Myocyte (in vitro differentiated cells): Measurements from ENCODE around the gene CHD8. TPM values are rescaled to one million over a fixed set of nuclear protein-coding genes. Genes with fewer than 3 reads are reported as not detected.
A peak's percentile ranks its signal among the peaks of the same experiment; 100 is the strongest.
"Not testable (repeated sequence)": the region's sequence is repeated elsewhere in the genome, so short reads cannot be mapped to it uniquely, and the experiment has no call there.

Experiments
- DNase-seq: peaks from one replicate; pipeline ENCODE4 v3.0.0-alpha.2; 2012; ENCODE audit warnings: low read depth
- polyA plus RNA-seq: library from polyadenylated mRNA; unstranded; fragments of >200 nt; gene quantifications from one replicate; pipeline ENCODE4 v1.2.1, GENCODE V29; 2012; ENCODE audit warnings: missing spikeins
- total RNA-seq: library from RNA; depleted of rRNA; stranded (reverse); fragments of >200 nt; gene quantifications from 2 replicates; pipeline ENCODE4 v1.2.3, GENCODE V29; 2014

Gene CHD8, protein sequence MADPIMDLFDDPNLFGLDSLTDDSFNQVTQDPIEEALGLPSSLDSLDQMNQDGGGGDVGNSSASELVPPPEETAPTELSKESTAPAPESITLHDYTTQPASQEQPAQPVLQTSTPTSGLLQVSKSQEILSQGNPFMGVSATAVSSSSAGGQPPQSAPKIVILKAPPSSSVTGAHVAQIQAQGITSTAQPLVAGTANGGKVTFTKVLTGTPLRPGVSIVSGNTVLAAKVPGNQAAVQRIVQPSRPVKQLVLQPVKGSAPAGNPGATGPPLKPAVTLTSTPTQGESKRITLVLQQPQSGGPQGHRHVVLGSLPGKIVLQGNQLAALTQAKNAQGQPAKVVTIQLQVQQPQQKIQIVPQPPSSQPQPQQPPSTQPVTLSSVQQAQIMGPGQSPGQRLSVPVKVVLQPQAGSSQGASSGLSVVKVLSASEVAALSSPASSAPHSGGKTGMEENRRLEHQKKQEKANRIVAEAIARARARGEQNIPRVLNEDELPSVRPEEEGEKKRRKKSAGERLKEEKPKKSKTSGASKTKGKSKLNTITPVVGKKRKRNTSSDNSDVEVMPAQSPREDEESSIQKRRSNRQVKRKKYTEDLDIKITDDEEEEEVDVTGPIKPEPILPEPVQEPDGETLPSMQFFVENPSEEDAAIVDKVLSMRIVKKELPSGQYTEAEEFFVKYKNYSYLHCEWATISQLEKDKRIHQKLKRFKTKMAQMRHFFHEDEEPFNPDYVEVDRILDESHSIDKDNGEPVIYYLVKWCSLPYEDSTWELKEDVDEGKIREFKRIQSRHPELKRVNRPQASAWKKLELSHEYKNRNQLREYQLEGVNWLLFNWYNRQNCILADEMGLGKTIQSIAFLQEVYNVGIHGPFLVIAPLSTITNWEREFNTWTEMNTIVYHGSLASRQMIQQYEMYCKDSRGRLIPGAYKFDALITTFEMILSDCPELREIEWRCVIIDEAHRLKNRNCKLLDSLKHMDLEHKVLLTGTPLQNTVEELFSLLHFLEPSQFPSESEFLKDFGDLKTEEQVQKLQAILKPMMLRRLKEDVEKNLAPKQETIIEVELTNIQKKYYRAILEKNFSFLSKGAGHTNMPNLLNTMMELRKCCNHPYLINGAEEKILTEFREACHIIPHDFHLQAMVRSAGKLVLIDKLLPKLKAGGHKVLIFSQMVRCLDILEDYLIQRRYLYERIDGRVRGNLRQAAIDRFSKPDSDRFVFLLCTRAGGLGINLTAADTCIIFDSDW (N-terminal part only)
- total RNA-seq: 41.6 and 48.5 TPM in 2 replicates
- polyA plus RNA-seq: 34.1 TPM

DNA sequence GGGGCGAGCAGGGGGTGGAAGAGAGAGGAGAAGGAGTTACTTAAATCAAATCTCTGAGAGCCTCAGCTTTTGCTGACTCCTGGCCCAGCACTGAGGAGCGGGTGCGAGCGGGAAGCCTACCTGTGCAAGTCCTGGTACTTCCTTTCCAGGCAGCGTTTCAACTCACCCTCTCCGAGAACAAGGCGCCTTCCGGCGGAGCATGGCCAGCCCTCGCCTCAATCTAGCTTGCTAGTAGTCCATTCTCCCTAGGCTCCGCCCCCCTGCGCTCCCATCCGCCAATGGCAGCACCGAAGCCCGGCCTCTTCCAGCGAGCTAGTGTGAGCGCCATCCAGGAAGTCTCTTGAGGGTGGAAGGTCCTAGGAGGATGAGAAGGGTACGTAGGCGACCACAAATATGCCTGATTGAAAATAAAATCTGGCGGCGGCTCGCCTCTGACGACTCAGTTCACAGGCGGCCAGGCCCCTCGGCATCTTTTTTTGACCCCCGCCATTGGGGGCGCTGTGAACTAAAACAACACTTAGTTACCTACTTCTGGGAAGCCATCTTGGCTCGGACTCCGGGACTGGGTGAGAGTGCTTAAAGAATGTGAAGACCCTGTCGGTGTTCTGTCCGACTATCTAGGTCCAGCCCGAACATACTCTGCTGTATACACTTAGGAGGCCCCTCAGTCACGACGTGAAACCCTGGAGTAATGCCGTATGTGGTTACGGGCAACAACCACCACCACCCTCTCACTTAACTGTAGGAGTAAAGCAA lies at the start of gene CHD8:
CHD8 (minus strand) TSS at position 212 of the 756 bp plus-strand sequence. CDS start 24,480 bp downstream, outside the sequence.
- peak; percentile 100 for DNase-seq

DNA sequence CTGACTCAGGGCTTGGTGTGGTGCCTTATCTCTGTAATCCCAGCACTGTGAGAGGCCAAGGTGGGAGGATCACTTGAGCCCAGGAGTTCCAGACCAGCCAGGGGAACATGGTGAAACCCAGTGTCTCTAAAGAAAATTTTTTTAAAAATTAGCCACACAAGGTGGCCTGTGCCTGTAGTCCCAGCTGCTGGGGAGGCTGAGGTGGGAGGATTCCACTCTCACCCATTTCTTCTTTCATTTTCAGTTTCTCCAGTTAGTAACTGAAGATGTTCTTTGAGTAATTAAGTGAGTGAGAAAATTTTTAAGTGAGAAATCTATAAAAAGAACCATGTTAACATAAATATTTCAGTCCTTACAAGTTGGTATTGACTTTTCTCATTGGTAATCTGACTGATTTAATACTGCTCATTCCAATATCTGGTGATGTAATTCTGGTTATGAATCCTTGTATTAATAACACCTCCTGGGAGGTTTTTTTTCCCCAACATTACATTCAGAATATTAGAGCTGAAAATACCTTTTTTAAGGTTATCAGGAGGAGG lies 49.2 kb upstream of the CHD8 start:
- DNase-seq: no peak

DNA sequence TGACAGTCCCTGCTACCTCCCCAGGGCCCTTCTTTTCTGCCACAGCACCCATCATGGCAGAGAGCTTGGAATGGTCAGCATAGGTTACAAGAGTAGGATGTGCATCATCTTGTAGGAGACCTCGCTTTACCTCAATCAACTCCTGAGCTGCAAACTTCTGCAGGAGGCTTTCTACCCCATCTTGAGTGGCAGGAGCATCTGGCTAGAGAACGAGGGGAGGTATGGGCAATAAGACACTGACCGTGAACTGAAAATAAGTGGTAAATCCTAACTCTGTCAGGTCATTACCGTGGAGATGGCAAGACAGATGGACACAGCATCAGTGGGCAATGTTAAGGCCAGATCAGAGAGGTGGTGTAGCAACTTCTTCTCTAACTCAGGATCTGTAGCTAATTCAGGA lies 47.5 kb upstream of the CHD8 start:
- peak; percentile 33 for DNase-seq

DNA sequence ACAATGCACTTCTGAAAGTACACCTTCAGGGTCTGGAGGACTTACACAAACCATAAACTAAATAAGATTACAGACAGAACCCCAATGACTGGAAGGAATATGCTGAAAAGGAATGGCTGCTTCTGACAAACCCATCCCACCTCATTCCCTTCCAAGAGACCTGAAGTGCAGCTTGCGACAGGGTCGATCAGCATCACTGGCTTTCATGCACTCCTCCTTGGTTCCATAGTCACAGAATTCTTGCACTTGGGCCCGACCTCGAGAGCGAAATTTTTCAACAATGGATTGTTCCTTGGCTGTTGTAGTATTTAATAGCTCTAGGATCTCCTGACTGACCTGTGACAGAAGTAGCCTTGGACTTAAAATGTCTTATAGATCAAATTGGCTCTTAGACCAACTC lies 45.6 kb upstream of the CHD8 start:
- no peak for DNase-seq

DNA sequence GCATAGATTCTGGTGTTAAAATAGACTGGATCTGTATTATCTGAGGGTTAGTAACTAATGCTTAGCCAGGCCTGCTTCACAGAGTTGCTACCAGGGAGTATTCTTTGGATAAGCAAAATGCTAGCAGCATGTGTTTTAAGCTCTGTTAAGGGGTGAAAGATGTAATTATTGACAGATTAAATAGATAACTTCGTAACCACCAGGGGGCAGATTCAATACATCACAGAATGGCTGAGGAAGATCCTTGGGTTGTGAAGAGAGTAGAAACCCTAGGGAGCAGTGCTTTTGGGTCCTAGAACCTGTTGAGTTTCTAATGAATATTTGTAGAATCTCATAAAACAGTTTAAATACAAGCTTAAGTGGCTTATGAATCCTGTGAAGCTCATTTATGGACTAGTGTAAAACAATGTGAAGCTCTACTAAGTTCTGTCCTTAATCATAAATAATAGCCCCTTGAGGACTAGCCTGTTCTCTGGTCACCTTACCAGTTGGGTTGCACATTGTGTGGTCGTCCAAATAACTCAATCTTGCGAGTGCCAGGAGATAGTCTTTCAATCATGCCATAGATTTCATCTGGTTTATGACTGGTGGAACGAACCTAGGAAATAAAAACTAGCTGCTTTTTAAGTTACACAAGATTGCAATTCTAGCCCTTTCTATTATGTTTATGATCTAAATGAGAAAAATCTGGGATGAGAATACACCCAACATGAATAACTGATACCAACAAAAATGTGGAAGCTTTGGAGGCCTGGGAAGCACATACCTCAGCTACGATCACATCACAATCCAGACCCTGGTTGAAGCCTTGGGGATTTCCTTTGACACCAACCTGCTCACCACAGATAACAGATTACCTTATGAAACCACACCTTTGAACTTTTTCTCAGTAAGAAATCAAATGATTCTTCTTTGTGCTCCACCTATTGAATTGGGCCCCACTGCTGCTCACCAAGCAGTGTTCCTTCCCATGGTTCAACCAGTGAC lies 42.9 kb upstream of the CHD8 start:
- peak; percentile 52 for DNase-seq

DNA sequence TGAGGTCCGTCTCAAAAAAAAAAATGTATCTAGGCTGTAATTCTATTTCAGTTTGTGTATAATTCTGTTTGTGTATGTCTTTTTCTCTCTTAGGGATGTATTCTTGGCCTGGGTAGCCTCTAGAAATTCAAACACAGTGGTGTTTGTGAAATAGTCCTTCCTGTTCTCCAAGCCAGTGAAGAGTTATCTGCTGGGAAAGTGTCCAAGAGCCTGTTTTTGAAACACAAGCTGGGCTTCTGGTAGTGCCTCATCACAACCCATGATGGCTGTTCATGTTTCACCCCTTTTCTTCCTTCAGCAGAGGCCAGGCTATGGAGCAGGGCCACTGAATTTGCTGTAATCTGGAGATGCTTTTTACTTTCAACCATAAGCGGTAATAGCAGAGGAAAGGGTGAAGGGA lies 40.5 kb upstream of the CHD8 start:
- DNase-seq: no peak

DNA sequence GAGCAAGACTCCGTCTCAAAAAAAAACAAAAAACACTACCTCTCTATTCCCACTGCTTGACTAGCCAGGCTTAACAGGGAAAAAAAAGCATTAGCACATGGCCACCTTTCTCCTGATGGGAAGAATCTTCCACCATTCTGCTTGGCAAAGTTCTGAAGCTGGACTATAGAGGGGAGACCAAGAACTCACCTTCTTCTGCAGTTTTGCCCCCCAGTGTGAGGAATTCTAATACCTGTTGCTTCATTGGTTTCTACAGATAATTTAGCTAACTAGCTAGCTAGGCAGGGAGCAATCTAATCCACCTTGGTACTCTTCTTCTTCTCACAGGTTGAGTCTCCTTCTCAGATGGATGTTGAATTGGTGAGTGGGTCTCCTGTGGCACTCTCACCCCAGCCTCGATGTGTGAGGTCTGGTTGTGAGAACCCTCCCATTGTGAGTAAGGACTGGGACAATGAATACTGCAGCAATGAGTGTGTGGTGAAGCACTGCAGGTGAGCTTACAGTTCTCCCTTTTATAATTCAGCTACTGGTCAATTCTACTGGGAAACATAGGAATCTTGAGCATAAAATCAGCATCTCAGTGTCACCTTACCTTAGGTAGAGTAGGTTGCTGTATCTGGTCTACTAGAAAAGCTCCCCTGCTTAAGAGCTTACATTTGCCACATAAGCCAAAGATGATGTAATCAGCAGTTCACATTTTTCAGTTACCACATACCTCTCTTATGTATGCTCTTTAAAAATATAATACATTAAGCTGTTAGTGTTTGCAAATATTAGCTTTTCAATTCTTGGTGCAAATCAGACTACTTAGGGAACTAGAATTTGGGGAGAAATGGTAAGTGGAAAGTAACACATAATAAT lies 39.2 kb upstream of the CHD8 start:
- no peak for DNase-seq

DNA sequence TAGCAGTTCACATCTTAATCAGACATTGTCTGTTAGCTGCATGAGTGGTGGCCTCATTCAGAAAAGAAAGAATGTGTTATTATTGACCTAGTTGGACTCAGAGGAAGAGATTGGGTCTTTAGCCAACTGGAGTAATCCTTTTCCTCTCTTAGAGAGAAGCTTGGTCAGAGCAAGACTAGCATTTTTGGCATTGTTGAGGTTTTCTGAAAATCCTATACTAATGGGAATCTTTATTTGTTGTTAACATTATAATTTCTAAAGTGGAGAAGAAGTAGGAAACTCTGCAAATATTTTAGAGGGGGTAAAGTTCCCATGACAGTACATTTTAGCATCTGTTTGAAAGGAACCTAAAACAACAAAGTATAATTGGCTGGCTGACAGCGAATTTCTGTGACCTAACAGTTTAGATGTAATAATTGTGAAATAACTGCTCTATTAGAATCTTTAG lies 30.7 kb upstream of the CHD8 start:
- DNase-seq: peak; percentile 64

DNA sequence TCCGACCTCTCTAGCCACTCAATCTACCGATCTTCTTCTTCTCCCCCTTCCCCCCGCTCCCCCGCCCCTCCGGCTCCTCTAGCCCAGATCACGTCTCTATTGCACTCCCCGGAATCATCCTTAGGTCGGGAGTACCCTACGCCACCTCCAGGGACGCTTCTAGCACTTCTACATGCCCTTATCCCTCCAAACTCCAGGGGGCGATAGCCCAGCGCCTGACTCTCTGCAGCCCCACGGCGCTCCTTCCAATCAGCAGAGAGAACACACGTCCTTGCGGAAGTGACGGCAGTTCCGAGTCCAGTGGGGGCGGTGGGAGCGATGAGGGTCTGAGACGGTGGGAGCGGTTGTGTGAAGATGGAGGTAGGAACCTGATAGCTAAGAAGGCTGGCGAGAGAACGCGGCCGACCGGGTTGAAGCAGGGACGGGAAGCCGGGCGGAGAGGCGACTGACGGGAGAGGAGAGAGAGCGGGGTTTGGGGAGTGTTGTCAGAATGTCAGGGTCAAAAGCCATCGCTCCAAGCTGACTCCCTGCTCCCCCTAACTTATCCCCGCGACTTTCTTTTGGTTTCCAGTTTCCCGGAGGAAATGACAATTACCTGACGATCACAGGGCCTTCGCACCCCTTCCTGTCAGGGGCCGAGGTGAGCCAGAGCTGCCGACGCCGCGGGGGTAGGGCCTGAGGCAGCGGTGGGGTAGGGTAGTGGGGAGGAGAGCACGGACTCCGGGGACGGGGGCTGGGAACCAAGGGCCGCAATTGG lies 21.2 kb upstream of the CHD8 start, which contains the start of the genes RAB2B and TOX4:
RAB2B (minus strand) TSS at position 35 of the 757 bp plus-strand sequence. CDS start 87 bp downstream, outside the sequence.
TOX4 (plus strand) TSS at position 271 of the 757 bp plus-strand sequence; CDS start at position 355, 84 bp downstream.
- DNase-seq: peak; percentile 99

DNA sequence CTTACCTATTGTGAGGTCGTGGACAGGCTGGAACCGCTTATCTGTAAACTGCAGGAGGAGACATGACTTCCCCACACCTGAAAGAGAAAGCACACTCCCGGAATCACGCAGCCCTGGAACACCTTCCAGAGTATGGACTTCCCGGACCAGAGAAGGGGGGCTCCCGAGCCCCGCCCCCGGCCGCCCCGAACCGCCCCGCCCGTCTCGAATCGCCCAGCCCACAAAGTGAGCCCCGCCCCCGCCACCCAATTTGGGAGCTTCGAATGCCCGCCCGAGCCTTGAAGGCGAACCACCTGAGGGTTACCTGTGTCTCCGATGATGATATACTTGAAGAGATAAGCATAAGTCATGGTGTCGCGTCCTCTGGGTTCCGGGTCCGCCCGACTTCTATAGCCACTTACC lies 20.6 kb upstream of the CHD8 start:
- no peak for DNase-seq

DNA sequence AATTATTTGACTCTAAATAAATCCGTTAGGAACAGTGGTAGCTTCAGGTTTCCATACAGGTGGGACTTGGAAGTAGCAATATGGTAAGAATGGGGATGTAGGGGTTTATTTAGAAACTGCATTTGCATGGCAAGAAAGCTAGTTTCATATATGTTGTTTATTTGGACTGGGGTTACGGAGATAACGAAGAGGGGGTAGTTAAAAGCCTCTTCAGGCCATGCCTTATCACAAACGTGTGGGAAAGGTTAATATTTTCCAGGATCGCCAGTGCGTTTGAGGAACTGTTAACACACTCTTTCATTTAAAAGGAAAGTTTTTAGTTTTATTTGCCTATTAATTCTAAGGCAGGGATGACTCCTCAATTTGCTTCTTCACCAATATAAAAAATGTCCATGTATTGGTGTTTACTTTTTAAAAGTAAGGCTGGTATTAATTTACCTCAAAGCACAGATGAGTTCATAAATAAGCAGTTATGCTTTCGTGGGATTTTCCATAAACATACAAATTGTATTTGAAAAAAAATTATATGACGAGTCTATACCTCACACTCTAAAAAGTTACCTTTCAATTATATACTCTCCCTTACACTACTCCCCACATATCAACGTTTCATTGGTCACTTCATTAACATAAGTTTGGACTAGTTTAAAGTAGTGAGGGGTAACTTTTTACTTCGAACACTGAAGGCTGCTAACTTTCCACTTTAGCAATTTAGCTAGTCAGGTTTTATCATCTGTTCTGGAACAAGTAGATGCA lies 20.0 kb upstream of the CHD8 start:
- no peak for DNase-seq

DNA sequence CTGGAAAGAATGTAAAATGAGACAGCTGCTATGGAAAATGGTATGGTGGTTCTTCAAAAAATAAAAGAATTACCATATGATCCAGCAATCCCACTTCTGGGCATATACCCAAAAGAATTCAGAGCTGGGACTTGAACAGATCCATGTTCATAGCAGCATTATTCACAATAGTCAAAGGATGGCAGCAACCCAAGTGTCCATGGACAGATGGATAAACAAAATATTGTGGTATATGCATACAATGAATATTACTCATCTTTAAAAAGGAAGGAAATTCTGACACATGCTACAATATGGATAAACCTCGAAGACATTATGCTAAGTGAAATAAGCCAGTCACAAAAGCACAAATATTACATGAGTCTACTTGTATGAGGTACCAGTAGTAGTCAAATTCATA lies 11.7 kb upstream of the CHD8 start:
- peak; percentile 11 for DNase-seq

DNA sequence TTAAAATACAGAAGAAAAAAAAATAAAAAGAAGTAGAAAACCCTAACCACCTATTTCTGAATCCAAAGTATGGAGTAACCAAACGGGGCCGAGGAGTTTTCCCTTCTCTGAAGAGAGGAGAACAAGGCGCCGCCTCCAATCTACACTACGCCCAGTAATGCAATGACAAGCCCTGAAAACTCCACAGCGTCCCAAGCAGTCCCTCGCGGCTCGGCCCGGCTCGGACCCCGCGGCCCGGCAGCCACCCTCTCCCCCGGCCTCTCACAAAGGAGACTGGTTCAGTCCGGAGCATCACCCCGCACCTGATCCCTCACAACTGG lies 371 bp downstream of the CHD8 start:
- no peak for DNase-seq

DNA sequence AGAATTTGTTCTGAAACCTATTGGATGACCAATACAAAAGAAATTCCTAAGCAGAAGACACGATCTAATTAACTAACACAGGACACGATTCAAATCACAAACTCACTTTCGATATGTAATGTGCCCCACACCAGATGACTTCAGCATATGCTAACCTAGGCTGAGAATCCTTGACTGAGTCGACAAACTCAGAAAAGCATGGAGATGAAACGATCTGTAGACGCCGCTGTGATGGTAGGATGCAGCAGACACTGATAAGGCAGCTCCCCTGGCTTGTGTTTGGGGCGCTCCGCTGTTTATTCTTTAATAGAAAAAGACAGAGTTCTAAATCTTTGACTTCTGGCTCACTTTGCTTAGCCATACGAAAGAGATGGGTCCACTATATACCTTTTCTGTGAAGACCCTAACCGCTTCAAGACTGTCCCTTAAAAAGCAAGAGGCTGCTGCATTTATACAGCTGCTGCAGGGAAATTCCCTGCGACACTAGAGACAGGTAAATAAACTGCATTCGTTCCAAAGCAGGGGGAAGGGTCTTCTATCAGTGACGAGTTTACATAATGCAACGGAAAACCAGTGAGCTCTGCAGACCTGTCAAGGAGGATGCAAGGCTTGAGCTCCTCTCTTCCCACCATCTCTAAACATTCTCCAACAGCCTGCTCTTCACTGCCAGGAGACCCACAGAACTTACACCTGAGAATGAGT lies 929 bp downstream of the CHD8 start:
- DNase-seq: no peak

DNA sequence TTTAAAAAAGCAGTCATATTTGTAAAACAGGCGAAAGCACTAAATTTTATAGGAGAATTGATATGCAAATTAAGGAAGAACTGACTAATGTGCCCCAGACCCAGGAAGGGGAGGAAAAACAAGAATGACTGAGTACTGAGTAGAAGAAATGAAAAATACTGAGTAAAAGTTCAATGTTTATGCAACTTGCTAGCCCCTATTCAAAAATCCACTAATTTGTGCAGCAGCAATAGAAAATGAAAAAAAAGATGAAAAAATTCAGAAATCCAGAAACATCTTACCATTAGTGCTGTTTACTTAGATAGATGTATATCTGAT lies 6.1 kb downstream of the CHD8 start:
- DNase-seq: no peak

DNA sequence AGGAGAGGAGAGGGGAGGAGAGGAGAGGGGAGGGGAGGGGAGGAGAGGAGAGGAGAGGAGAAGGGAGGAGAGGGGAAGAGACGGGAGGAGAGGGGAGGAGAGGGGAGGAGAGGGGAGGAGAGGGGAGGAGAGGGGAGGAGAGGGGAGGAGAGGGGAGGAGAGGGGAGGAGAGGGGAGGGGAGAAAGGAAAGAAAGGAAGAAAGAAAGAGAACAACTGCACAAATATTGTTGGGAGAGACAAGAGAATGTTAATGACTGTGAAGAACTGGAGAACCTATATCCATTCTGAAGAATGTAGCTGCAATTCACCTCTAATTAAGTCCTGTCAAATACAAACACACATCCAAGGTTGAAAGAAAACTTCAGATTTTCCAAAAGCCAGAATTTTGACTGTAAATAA lies 13.3 kb downstream of the CHD8 start:
- not testable (repeated sequence) for DNase-seq
